GM21526 (cell line): ENCODE measurements around the gene XPR1.
"Not testable (repeated sequence)": the region's sequence is repeated elsewhere in the genome, so short reads cannot be mapped to it uniquely, and the experiment has no call there.

Experiments
- ATAC-seq: cut with Tn5 transposase; IDR thresholded peaks from one replicate; pipeline ENCODE4 v1.9.1; 2021; ENCODE audit warnings: moderate library complexity; ENCODE audit not compliant: unreplicated experiment, low FRiP score

XPR1 gene

DNA sequence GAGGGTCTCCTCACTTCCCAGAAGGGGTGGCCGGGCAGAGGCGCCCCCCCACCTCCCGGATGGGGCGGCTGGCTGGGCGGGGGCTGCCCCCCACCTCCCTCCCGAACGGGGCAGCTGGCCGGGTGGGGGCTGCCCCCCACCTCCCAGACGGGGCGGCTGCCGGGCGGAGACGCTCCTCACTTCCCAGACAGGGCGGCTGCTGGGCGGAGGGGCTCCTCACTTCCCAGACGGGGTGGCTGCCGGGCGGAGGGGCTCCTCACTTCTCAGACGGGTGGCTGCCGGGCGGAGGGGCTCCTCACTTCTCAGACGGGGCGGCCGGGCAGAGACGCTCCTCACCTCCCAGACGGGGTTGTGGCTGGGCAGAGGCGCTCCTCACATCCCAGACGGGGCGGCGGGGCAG is 78.9 kb downstream of the XPR1 start:
- not testable (repeated sequence) for ATAC-seq

- ATAC-seq: not testable (repeated sequence)
These were observed 79.4 kb downstream of the XPR1 start for GRCh38 chr1:180711260-180711659.

GRCh38 chr1:180720753-180721152 is 88.9 kb downstream of the XPR1 start:
- ATAC-seq: no peak

- no peak for ATAC-seq
These were observed 90.8 kb downstream of the XPR1 start for GRCh38 chr1:180722586-180722985.

- no peak for ATAC-seq
These were observed 92.2 kb downstream of the XPR1 start for GRCh38 chr1:180724055-180724454.

GRCh38 chr1:180726024-180726423 is 94.2 kb downstream of the XPR1 start:
- ATAC-seq: not testable (repeated sequence)

DNA sequence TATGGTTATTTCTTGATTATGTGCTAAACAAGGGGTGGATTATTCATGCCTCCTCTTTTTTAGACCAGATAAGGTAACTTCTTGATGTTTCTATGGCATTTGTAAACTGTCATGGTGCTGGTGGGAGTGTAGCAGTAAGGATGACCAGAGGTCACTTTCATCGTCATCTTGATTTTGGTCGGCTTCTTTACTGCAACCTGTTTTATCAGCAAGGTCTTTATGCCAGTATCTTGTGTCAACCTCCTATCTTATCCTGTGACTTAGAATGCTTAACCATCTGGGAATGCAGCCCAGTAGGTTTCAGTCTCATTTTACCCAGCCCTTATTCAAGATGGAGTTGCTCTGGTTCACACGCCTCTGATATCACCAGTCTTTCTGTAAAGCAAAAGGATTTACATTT is 95.9 kb downstream of the XPR1 start:
- not testable (repeated sequence) for ATAC-seq

DNA sequence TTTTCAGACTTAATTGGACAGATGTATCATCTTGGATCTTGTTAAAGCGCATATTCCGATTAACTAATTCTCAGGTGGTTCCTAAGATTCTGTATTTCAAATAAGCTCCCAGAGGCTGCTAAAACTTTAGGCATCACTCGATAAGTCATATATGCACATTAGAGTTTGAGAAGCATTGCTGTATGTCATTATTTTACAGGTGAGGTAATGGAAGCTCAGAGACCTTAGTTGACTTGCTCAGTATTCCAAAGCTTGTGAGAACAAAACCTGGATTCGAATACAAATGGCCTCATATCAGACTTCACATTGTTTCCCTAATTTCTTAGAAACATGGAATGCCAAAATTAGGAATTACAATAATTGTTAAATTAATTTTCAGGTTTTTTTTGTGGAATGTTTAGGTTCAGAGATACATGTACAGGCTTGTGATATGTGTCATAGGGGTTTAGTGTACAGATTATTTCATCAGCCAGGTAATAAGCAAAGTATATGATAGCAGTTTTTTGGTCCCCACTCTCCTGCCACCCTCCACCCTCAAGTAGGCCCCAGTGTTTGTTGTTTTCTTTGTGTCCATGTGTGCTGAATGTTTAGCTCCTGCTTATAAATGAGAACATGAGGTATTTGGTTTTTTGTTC is 96.8 kb downstream of the XPR1 start:
- ATAC-seq: no peak

DNA sequence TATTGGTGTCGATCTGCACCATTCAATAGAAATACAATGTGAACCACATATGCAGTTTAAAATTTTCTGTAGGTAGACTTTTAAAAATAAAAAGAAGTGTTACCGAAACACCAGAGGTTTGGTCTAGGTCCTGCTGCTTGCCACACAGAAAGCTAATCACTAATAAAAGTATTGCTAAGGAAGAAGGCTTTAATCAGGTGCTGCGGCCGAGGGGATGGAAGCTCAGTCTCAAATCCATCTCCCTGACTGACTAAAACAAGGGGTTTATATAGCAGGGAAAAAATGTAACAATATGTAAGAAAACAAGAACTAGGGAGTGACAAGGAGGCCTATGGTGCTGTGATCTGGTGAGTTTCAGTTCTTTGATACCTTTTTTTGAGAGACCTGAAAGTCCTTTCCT is 99.3 kb downstream of the XPR1 start:
- ATAC-seq: no peak

DNA sequence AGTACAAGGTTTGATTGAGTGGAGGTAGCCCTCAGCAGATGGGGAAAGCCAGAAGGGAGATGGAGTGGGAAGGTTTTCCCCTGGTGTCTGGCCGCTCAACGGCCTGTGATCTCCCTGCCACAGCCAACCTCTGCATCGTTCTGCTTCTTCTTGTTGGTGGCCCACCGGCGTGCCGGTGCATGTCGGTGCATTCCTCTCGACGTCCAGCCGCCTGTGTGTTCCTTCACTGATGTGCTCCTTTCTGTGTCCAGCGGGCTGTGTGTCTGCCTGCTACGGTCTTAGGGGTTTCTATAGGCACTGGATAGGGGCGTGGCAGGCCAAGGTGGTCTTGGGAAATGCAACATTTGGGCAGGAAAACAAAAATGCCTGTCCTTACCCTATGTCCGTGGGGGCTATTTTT is 101.0 kb downstream of the XPR1 start:
- ATAC-seq: no peak

DNA sequence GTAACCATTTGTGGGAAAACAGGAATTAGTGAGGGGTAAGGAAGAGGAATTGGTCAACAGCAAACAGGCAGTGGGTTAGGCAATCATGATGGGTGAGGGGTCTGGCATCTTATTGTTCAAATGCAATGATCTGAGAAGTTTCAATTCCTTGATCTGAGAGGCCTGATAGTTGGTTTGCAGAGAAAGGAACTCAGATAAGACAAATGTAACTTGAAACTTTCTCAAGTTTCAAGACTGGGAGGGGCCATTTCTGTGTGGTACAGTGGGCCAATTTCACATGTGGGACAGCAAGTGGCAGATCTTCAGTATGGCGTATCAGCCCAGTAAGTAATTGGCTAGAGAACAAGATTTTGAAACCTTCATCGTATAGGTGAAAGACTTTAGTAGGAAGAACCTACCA is 102.5 kb downstream of the XPR1 start:
- ATAC-seq: no peak

DNA sequence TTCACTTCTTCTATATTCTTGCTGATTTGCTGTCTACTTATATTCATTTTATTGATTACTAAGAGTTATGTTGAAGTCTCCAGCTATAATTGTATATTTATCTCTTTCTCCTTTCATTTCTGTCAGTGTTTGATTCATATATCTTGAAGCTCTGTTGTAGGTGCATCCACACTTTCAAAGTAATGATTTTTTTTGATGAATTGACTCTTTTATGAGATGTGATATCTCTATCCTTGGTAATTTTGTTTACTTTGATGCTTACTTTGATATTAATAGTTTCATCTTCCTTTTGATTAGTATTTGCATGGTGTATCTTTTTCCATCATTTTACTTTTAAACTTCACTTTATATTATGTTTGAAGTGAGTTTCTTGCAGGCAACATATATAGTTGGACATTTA is 110.8 kb downstream of the XPR1 start:
- no peak for ATAC-seq

- ATAC-seq: no peak
These were observed 112.0 kb downstream of the XPR1 start for GRCh38 chr1:180743868-180744267.

DNA sequence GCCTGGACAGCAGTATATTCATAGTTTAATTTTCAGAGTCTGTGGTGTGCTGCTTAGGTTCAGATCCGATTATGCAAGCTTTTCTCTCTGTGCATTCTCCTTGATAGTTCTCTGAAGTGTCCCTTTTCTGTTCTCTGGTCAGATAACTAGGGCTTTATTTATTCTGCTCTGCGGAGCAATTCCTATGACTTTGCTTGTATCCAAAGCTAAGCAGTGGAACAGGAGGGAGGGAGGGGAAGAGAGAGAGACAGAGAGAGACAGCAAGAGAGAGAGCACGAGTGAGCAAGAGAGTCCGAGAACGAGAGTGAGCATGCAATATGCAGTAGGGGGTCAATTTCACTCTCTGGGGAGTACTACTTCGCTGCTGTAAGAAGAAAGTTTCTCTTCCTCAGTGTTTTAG is 113.3 kb downstream of the XPR1 start:
- no peak for ATAC-seq

- no peak for ATAC-seq
These were observed 120.1 kb downstream of the XPR1 start for GRCh38 chr1:180751921-180752320.

GRCh38 chr1:180754453-180754852 is 122.6 kb downstream of the XPR1 start:
- ATAC-seq: no peak

GRCh38 chr1:180757657-180758056 is 125.8 kb downstream of the XPR1 start:
- ATAC-seq: no peak

- ATAC-seq: no peak
These were observed 131.0 kb downstream of the XPR1 start for GRCh38 chr1:180762796-180763195.

- no peak for ATAC-seq
These were observed 133.3 kb downstream of the XPR1 start for GRCh38 chr1:180765151-180765550.

DNA sequence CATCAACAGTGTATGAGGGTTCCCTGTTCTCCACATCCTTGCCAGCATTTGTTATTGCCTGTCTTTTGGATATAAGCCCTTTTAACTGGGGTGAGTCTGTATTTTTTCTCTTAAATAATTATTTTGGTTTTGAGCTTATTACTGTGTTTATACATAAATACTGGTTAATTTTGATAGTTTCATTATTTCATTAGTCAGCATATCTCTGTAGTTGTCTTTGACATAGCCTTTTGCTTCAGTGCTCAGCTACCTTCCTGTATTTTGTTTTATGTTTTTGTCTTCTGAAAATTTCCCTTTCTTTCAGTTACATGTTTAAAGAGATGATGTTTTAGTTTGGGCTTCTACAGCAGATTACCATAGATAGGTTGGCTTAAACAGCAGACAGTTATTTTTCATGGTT is 138.1 kb downstream of the XPR1 start:
- no peak for ATAC-seq

GRCh38 chr1:180773210-180773865 is 141.5 kb downstream of the XPR1 start:
- ATAC-seq: no peak

DNA sequence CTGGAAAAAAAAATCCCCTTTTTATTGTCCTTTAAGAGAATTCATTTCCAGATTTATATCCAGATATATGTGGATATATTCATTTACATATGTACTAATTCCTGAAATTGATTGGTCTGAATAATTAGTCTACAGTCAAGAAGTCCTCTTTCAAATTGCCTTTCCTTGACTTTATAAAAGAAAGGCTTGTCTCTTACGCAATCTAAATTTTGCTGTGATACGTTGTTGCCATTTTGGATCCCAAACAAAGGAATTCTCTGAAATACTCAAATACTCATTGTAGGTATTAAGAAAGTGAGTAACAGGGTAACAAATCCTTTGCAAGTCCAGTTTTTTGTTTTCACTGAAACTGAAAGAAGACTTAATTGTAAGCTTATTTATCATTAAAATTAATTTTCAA is 144.0 kb downstream of the XPR1 start:
- no peak for ATAC-seq
